Effector CD8-positive, alpha-beta T cell (primary cell): ENCODE data around the gene STX18.
A peak's percentile ranks its signal among the peaks of the same experiment; 100 is the strongest.

Experiments
- DNase-seq: peaks from one replicate; lab custom pipeline; 2025; lab: John Stamatoyannopoulos, UW

The STX18 gene

DNA sequence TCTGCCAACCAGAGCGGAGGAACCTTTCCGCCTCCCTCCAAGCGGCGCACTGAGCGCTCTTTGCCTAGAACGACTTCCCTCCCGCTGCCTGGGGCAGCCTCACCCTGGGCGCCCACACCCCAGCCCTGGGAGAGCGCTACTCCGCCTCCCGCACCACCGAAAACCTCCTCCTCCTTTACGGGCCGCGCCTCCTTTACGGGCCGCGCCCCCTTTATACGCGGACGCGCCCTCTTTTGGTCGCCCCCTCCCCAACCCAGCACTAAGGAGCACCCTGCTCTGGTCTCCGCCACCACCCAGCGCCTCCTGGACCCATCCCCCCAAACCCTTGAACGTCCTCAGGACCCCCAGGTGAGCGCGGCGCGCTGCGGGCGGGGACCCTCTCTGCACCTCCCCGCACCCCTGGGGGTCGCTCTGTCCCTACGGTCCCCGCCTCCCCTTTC is 155.5 kb downstream of the STX18 start:
- DNase-seq, result peak; percentile 24

DNA sequence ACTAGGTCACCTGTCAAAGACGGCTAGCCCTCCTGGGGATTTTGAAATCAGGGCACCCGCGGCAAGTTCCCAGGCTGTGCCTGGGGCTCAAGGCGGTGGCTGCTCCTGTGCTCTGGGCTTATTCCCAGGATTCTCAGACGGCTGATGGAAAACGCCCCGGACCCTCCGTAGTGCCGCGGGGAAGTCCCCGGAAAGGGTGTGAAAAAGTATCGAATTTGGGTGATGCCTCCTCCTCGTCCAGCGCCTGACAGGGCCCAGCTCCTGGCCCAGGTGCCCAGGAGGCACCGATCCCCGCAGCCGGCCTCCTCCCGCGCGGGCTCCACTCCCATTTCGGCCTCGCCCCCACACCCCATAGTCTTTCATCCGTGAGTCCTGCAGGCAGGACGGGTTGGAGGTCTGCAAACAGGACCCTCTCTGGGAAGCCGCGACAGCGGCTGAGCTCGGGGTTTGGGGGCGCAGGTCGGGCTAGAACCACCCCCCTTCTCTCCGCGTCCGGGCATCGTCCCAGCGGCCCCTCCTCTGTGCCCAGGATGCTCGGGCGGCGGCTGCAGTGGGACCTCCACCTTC is 156.0 kb downstream of the STX18 start:
- DNase-seq, result no peak

- no peak for DNase-seq
Observed at GRCh38 chr4:4384837-4385236, 157.0 kb downstream of the STX18 start.

DNA sequence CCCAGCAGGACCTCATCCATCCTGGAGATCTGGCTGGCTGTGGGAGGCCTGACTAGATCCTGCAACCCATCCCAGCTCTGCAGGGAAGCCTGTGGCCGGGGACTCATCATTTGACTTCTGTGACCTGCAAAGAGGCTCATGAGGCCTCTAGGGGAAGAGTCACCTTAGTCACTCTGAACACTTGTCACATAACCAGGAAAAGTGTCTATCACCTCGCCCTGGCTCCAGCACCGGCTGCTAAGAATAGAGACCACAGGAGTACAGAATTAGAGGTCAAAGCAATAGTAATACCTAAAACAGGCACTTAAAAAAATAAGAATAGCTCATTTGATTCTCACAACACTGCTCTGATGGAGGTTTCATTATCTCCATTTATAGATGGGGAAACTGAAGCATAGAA is 158.8 kb downstream of the STX18 start:
- DNase-seq, result no peak

DNA sequence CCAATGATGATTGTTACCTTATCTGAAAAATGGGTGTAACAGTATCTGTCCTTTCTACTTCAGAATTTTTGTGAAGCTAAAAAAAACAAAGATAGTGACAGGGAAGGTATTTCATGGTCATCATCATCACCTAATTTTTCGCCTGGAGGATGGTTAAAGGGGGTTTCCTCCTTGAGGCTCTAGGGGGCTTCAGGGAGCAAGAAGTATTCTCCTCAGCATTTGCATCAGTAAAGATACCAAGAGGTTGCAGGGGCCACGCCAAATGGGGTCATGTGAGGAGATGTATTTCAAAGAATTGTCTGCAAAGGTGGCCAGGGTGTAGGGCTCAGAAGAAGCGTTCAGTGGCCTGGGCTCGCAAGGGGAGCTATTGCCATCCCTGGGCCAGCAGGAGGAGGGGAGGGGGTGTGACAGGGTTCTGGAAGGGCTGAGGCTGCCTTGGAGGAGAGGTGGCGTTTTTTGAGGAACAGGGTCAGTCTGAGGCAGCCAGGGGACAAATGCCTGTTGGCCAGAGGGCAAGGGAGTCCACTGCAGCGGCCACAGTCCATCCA is 162.2 kb downstream of the STX18 start:
- DNase-seq, result no peak

DNA sequence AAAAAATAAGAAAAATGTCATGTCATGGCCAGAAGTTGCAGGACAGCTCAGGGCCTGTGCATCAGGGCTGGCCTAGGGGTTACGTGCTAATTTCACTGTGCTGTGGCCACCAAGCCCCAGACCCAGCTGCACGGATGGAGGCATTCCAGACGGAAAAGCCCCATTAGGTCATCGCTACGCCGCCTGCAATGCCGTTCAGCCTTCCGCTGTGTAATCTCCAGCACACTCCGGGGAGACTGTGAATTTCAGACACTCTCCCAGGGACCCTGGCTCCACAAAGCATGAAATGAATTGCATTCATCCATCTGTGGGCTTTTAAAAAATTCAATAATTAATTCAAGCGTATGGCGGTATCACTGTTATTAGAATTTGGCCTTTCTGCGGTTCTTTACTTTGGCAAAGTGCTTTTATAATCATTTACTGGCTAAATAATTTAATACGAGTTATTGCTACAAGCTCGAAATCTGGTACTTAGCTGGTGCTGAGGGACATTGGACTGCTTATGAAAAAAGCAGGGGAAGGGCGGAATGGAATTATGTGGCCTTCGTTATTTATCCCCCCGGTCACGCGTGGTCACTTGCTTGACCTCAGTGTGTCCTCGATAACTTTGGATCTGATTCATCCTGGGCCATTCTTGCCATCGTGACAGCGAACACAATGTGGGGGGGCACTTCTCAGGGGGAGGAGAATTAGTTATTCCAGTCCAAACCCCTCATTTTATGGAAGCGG is 164.0 kb downstream of the STX18 start:
- no peak for DNase-seq

DNA sequence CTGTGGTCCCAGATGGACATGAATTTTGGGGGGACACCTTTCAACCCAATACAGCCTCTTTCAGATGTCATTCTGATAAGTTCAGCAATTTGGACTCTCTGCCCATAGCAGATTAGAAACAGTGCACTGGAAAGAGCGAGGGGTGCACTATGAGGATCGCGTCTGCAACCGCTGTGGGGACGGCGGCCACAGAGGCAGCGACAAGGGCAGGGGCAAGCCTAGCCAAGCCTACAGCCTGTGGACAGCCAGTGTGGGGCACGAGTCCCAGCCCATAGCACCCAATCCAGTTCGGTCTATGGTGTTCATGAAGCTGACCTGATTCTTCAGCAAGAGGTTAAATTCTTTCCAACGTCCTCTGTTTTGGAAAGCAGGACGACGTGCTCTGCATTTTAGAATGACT is 164.7 kb downstream of the STX18 start:
- no peak for DNase-seq

GRCh38 chr4:4376074-4376473 is 165.8 kb downstream of the STX18 start:
- no peak for DNase-seq

GRCh38 chr4:4374388-4375098 is 167.3 kb downstream of the STX18 start:
- DNase-seq, result no peak
